ENCODE measurements around the gene RAMP2. TPM values are rescaled to one million over a fixed set of nuclear protein-coding genes. Genes with fewer than 3 reads are reported as not detected.
"Not testable (repeated sequence)": the region's sequence is repeated elsewhere in the genome, so short reads cannot be mapped to it uniquely, and the experiment has no call there.

Gene RAMP2
- total RNA-seq, 1 donor from 2014 or later: 2.1 TPM

DNA sequence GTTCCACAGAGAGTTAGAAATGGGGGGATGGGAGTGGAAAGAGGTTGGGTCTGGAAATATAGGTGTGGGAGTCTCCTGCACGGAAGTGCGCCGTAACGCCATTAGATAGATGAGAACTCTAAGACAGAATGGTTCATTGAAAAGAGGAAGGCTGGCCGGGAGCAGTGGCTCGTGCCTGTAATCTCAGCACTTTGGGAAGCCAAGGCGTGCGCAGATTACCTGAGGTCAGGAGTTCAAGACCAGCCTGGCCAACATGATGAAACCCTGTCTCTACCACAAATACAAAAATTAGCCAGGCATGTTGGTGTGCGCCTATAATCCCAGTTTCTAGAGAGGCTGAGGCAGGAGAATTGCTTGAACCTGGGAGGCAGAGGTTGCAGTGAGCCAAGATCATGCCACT is 7.0 kb downstream of the RAMP2 start:
- DNase-seq (ENCODE audit: low read depth, low spot score): not testable (repeated sequence)

GRCh38 chr17:42769964-42770363 is 8.9 kb downstream of the RAMP2 start:
- DNase-seq (ENCODE audit: low read depth, low spot score): not testable (repeated sequence)

GRCh38 chr17:42772945-42773289 is 11.9 kb downstream of the RAMP2 start:
- no peak for DNase-seq (ENCODE audit: low read depth, low spot score)

DNA sequence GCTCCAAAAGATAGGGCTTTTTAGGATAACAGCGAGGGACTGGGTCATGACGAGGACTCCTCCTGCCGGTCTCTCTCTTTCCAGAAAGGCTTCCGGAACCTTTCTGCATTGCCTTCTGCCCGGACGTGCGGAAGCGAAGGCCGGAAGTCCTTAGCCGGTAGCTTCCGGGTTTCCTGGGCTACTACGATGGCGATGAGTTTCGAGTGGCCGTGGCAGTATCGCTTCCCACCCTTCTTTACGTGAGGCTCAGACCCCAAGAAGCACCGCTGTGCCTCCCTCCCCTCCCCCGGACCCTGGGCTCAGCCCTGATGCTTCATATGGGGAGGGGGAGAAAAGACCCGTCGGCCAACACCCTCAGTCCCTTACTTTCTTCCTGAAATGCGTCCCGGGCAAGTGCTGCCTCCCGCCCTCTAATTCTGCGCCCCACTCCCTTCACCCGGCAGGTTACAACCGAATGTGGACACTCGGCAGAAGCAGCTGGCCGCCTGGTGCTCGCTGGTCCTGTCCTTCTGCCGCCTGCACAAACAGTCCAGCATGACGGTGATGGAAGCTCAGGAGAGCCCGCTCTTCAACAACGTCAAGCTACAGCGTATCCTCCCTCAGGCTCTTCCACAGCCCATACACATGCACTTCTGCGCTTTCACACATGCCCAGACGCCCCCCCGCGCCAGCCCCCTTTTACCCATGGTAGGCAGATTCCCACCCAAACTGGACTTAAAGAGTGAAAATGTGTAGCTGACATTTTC is 12.4 kb downstream of the RAMP2 start, which contains the start of gene VPS25:
Gene VPS25 (plus strand): TSS at position 160 of the 746 bp plus-strand sequence. CDS start 27 bp downstream, at position 187.
- no peak for DNase-seq (ENCODE audit: low read depth, low spot score)

GRCh38 chr17:42774066-42774745 is 13.2 kb downstream of the RAMP2 start:
- DNase-seq (ENCODE audit: low read depth, low spot score): no peak

GRCh38 chr17:42775534-42776098 is 14.6 kb downstream of the RAMP2 start:
- no peak for DNase-seq (ENCODE audit: low read depth, low spot score)

DNA sequence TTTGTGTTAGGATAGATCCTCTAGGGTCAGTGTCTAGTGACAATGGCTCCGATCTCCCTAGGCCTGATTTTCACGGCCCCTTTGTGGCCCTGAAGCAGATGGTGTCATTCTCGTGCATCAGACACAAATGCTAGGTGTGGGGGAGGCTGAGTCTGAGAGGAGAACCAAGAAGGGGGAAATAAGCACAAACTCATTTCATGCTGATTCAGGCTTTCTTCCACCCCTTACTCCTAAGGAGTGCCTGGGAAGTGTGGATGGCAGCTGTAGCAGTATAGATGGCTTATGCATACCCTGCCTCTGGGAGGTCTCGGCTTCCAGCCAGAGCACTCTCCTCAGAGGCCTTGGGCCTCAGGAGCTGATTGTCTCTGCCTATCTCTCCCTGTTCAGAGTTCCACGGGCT is 17.5 kb downstream of the RAMP2 start:
- DNase-seq (ENCODE audit: low read depth, low spot score): no peak

DNA sequence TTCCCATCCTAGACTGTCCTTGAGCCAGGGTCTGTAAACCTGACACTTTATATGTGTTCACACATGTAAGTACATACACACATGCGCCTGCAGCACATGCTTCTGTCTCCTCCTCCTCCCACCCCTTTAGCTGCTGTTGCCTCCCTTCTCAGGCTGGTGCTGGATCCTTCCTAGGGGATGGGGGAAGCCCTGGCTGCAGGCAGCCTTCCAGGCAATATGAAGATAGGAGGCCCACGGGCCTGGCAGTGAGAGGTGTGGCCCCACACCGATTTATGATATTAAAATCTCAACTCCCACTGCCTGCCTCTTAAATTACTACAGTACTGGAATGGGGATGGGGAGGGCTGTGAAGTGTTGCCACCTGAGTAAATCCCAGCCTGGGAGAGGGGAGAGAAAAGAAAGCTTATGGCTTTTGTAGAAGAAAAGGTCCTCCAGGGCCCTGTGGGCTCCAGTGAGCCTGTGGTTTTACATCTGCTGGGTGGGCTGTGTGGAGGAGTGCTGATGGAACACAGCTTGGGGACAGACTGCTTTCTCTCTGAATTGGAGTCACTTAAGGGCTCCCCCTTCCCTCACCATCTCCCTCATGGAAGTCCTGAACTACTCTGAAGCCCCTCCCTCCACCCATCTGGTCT is 18.4 kb downstream of the RAMP2 start:
- no peak for DNase-seq (ENCODE audit: low read depth, low spot score)

- DNase-seq (ENCODE audit: low read depth, low spot score): no peak
Observed at GRCh38 chr17:42779936-42780850, 19.2 kb downstream of the RAMP2 start, which contains the start of gene WNK4. Gene WNK4, plus strand, starts transcription at chr17:42780610. Its CDS starts 89 bp downstream, at chr17:42780699.

- no peak for DNase-seq (ENCODE audit: low read depth, low spot score)
Observed at GRCh38 chr17:42780851-42781638, 20.0 kb downstream of the RAMP2 start.

- DNase-seq (ENCODE audit: low read depth, low spot score): no peak
Observed at GRCh38 chr17:42781639-42782165, 20.7 kb downstream of the RAMP2 start.

- no peak for DNase-seq (ENCODE audit: low read depth, low spot score)
Observed at GRCh38 chr17:42782166-42783061, 21.4 kb downstream of the RAMP2 start.

GRCh38 chr17:42783062-42783790 is 22.2 kb downstream of the RAMP2 start:
- DNase-seq (ENCODE audit: low read depth, low spot score): no peak

DNA sequence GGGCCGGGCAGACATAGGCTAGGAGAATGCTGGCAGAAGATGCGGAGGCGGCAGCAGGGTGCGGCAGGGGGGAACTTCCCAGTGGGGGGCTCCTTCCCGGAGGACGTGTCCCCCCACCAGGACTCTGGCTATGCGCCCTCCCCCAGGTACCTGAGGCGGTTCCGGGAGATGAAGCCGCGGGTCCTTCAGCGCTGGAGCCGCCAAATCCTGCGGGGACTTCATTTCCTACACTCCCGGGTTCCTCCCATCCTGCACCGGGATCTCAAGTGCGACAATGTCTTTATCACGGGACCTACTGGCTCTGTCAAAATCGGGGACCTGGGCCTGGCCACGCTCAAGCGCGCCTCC is 22.7 kb downstream of the RAMP2 start:
- no peak for DNase-seq (ENCODE audit: low read depth, low spot score)

GRCh38 chr17:42784409-42784808 is 23.4 kb downstream of the RAMP2 start:
- no peak for DNase-seq (ENCODE audit: low read depth, low spot score)

- DNase-seq (ENCODE audit: low read depth, low spot score): no peak
Observed at GRCh38 chr17:42784811-42785592, 24.0 kb downstream of the RAMP2 start.

- DNase-seq (ENCODE audit: low read depth, low spot score): no peak
Observed at GRCh38 chr17:42787266-42787665, 26.2 kb downstream of the RAMP2 start.

Data from pulmonary artery endothelial cell (primary cell).